DND-41 (cell line): Measurements from ENCODE around the gene OSBPL1A.

Experiments used
- ATAC-seq: fragments of 200-7000 bp; cut with Tn5 transposase; 3 replicates; pipeline ENCODE4 v1.9.1; 2021; ENCODE audit warnings: low read depth; ENCODE audit not compliant: insufficient read depth
- DNase-seq: peaks from one replicate; pipeline ENCODE4 v3.0.0-alpha.2; 2020
- H2AFZ ChIP-seq: 2 replicates; pipeline ENCODE4 v1.6.0; 2012; ENCODE audit warnings: low read depth, low read length
- H3K27ac ChIP-seq: 2 replicates; pipeline ENCODE4 v1.5.1; 2012; ENCODE audit warnings: low read length, inconsistent platforms
- H3K27me3 ChIP-seq: fragments of 200-600 bp; sonication (generic); 2 replicates; pipeline ENCODE4 v1.6.0; 2012; ENCODE audit warnings: low read length, mild to moderate bottlenecking, inconsistent platforms; ENCODE audit not compliant: insufficient read depth, poor library complexity
- H3K36me3 ChIP-seq: 2 replicates; pipeline ENCODE4 v1.5.1; 2012; ENCODE audit warnings: low read length, inconsistent platforms; ENCODE audit not compliant: insufficient read depth
- H3K4me1 ChIP-seq: 2 replicates; pipeline ENCODE4 v1.5.1; 2012; ENCODE audit warnings: mild to moderate bottlenecking, low read length; ENCODE audit not compliant: insufficient read depth
- H3K4me2 ChIP-seq: 2 replicates; pipeline ENCODE4 v1.6.0; 2012; ENCODE audit warnings: mild to moderate bottlenecking, moderate library complexity, low read length, inconsistent platforms; ENCODE audit not compliant: insufficient read depth
- H3K4me3 ChIP-seq, 2 experiments: fragments of 200-600 bp in 1 of 2; shearing (Covaris generic) in 1 of 2; 2 replicates each; pipeline ENCODE4 v1.5.1; 2012 to 2016; ENCODE audit warnings: inconsistent platforms in 2 of 2, low read length in 2 of 2, mild to moderate bottlenecking in 2 of 2, low read depth in 1 of 2, moderate library complexity in 1 of 2
- H3K79me2 ChIP-seq: 2 replicates; pipeline ENCODE4 v1.6.0; 2012; ENCODE audit warnings: low read length, inconsistent platforms; ENCODE audit not compliant: insufficient read depth
- H3K9ac ChIP-seq: 2 replicates; pipeline ENCODE4 v1.6.0; 2012; ENCODE audit warnings: low read depth, mild to moderate bottlenecking, inconsistent platforms, low read length, moderate library complexity
- H3K9me3 ChIP-seq: 2 replicates; pipeline ENCODE4 v1.5.1; 2012; ENCODE audit warnings: low read length, moderate library complexity, mild to moderate bottlenecking, inconsistent platforms; ENCODE audit not compliant: insufficient read depth, severe bottlenecking
- H4K20me1 ChIP-seq: 2 replicates; pipeline ENCODE4 v1.6.0; 2012; ENCODE audit warnings: low read length; ENCODE audit not compliant: insufficient read depth
- EZH2 ChIP-seq: IDR thresholded peaks from 3 replicates; pipeline ENCODE4 v1.6.1; 2012; ENCODE audit warnings: borderline replicate concordance, low read depth, mild to moderate bottlenecking, moderate library complexity, low read length, inconsistent platforms; ENCODE audit not compliant: severe bottlenecking
- TF ChIP-seq, protein P1 (sequence below): IDR thresholded peaks from 2 replicates; pipeline ENCODE4 v1.5.1; 2012; ENCODE audit warnings: borderline replicate concordance, low read length, moderate library complexity, mild to moderate bottlenecking; ENCODE audit not compliant: poor library complexity, severe bottlenecking; ENCODE audit errors: extremely low read depth

The OSBPL1A gene

DNA sequence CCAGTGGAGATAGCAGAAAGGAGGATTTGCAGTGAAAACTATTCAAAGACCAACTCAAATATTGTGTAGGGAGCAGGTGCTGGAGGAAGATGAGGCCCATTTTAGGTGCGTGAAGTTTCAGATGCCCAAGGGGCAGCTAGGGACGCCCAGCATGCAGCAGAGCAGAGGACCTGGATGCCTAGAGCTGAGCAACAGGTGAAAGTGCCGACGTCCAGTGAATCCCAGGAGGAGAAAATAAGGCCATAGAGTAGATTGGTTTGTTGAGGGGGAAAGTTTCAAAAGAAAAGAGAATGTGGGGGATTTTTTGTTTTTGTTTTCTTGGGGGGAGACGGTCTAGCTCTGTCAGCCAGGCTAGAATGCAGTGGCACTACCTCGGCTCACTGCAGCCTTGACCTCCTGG is 53.1 kb downstream of the OSBPL1A start:
- Histone ChIP-seq H3K79me2 (no peaks in the 10 kb centered on the region), H3K9me3 (no peaks in the 10 kb centered on the region), H3K4me1 (no peaks in the 10 kb centered on the region), H3K27me3 (peaks cover 3% of the 10 kb centered on the region), H3K9ac (no peak overlapping the region), H3K36me3 (no peaks in the 10 kb centered on the region), H2AFZ (no peak overlapping the region), H3K4me2 (no peak overlapping the region), H3K4me3 (no peak overlapping the region), H4K20me1 (no peaks in the 10 kb centered on the region), H3K27ac (no peak overlapping the region)
- DNase-seq (no peak), ATAC-seq (no peak)
- TF ChIP-seq, protein P1, sequence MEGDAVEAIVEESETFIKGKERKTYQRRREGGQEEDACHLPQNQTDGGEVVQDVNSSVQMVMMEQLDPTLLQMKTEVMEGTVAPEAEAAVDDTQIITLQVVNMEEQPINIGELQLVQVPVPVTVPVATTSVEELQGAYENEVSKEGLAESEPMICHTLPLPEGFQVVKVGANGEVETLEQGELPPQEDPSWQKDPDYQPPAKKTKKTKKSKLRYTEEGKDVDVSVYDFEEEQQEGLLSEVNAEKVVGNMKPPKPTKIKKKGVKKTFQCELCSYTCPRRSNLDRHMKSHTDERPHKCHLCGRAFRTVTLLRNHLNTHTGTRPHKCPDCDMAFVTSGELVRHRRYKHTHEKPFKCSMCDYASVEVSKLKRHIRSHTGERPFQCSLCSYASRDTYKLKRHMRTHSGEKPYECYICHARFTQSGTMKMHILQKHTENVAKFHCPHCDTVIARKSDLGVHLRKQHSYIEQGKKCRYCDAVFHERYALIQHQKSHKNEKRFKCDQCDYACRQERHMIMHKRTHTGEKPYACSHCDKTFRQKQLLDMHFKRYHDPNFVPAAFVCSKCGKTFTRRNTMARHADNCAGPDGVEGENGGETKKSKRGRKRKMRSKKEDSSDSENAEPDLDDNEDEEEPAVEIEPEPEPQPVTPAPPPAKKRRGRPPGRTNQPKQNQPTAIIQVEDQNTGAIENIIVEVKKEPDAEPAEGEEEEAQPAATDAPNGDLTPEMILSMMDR = no peak
- no peak for TF ChIP-seq EZH2

DNA sequence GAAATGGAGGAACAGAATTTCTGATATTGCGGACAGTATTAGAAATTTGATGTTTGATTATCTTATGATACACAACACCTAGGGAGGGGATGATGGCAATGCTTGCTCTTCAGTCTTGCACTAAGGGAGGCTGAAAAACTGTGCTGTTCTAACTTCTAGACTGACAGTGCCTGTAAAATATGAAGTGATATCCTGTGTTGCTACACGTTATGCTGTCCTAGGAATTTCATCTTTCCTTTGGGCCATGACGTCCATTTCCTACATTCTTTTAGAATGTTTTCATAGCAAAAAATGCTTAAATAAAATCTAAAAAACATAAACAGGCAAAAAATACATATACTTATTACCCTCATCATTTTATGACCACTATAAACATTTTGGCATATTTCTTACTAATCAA is 55.3 kb downstream of the OSBPL1A start:
- H4K20me1 ChIP-seq = no peaks in the 10 kb centered on the region
- no peak overlapping the region for H3K27ac ChIP-seq
- no peak overlapping the region for H3K4me3 ChIP-seq
- no peaks in the 10 kb centered on the region for H3K36me3 ChIP-seq
- TF ChIP-seq EZH2 = no peak
- TF ChIP-seq, protein P1 = no peak
- H3K4me2 ChIP-seq = no peak overlapping the region
- no peak overlapping the region for H2AFZ ChIP-seq
- peaks cover 3% of the 10 kb centered on the region for H3K27me3 ChIP-seq
- H3K4me1 ChIP-seq = no peaks in the 10 kb centered on the region
- H3K79me2 ChIP-seq = no peaks in the 10 kb centered on the region
- H3K9me3 ChIP-seq = no peaks in the 10 kb centered on the region
- DNase-seq = no peak
- H3K9ac ChIP-seq = no peak overlapping the region
- ATAC-seq = no peak

DNA sequence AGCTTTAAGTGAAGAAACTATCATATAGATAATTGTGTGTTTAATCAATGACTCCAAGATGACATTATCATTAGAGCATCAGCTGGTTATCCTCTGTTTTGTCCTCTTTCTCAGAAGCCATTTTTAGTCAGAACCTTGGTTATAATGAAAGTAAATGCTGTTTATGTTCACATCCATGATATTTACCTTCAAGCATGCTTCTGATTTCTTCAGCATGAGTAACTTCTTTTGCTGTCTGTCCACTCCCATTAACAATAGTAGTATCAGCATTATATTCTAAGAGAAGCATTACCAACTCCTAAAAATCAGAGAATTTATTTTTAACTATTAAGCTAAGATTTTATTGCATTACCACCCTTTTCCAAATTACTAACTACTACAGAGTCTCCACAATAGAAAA is 56.3 kb downstream of the OSBPL1A start:
- no peaks in the 10 kb centered on the region for H3K36me3 ChIP-seq
- H3K4me3 ChIP-seq = no peak overlapping the region
- TF ChIP-seq, protein P1 = no peak
- no peak for TF ChIP-seq EZH2
- H3K79me2 ChIP-seq = no peaks in the 10 kb centered on the region
- no peak overlapping the region for H2AFZ ChIP-seq
- no peaks in the 10 kb centered on the region for H3K9me3 ChIP-seq
- H3K27me3 ChIP-seq = peaks cover 3% of the 10 kb centered on the region
- H4K20me1 ChIP-seq = no peaks in the 10 kb centered on the region
- no peak for ATAC-seq
- DNase-seq = no peak
- no peak overlapping the region for H3K27ac ChIP-seq
- H3K9ac ChIP-seq = no peak overlapping the region
- no peaks in the 10 kb centered on the region for H3K4me1 ChIP-seq
- no peak overlapping the region for H3K4me2 ChIP-seq

DNA sequence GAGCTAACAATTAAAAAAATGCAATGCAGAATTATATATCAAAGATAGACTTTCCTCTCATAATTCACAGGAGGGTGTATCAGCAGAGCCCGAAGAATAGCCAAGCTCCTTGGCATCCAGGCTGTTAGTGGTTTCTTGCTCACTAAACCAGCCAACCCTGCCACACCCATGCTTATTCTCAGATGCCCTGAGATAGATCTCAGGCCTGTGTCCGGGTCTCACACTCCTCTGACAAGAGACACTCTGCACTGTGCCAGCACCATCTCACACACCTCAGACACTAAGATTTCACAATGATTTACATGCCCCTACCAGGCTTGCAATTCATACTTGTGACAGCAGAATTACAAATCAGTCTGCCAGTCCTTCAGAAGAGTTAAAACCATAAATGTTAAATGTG is 64.5 kb downstream of the OSBPL1A start:
- Histone ChIP-seq H3K4me3 (no peak overlapping the region), H3K79me2 (no peaks in the 10 kb centered on the region), H2AFZ (no peak overlapping the region), H3K27me3 (no peaks in the 10 kb centered on the region), H4K20me1 (no peaks in the 10 kb centered on the region), H3K27ac (no peak overlapping the region), H3K36me3 (no peaks in the 10 kb centered on the region), H3K9me3 (no peaks in the 10 kb centered on the region), H3K9ac (no peak overlapping the region), H3K4me1 (no peaks in the 10 kb centered on the region), H3K4me2 (no peak overlapping the region)
- TF ChIP-seq EZH2 = no peak
- TF ChIP-seq, protein P1 = no peak
- no peak for DNase-seq
- no peak for ATAC-seq
